Fibroblast of skin of left biceps (primary cell): Measurements from ENCODE around the gene NCKAP1.
"Not testable (repeated sequence)": the region's sequence is repeated elsewhere in the genome, so short reads cannot be mapped to it uniquely, and the experiment has no call there.

Experiments used
- DNase-seq, 2 experiments: peaks; one replicate each; pipeline ENCODE4 v3.0.0-alpha.2; 2013; ENCODE audit warnings: low read depth in 2 of 2

The NCKAP1 gene, protein sequence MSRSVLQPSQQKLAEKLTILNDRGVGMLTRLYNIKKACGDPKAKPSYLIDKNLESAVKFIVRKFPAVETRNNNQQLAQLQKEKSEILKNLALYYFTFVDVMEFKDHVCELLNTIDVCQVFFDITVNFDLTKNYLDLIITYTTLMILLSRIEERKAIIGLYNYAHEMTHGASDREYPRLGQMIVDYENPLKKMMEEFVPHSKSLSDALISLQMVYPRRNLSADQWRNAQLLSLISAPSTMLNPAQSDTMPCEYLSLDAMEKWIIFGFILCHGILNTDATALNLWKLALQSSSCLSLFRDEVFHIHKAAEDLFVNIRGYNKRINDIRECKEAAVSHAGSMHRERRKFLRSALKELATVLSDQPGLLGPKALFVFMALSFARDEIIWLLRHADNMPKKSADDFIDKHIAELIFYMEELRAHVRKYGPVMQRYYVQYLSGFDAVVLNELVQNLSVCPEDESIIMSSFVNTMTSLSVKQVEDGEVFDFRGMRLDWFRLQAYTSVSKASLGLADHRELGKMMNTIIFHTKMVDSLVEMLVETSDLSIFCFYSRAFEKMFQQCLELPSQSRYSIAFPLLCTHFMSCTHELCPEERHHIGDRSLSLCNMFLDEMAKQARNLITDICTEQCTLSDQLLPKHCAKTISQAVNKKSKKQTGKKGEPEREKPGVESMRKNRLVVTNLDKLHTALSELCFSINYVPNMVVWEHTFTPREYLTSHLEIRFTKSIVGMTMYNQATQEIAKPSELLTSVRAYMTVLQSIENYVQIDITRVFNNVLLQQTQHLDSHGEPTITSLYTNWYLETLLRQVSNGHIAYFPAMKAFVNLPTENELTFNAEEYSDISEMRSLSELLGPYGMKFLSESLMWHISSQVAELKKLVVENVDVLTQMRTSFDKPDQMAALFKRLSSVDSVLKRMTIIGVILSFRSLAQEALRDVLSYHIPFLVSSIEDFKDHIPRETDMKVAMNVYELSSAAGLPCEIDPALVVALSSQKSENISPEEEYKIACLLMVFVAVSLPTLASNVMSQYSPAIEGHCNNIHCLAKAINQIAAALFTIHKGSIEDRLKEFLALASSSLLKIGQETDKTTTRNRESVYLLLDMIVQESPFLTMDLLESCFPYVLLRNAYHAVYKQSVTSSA

GRCh38 chr2:183038341-183039300 lies at the start of gene NCKAP1:
Gene NCKAP1, minus strand, starts transcription at chr2:183038457. Its CDS starts 358 bp downstream, at chr2:183038099.
- DNase-seq: peak; percentile 70 to 73

DNA sequence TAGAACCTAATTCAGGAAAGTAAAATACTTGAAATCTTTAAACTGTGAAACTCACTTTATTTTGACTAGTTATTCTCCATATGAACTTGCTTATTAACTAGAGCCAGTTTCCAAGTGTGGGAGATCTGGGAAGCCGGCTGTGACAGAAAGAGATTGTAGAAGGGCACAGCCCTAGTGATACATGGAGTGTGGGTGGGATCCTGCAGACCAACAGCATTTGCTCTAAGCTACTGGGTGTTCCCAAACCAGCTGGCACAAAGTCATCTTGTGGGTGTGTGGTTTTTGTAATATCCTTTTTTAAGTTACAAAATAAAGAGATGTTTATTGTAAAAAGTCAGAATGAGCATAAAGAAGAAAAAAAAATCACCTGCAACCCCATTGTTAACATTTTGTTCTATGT lies 43.7 kb upstream of the NCKAP1 start:
- DNase-seq: no peak

- peak in 1 of 2 experiments; percentile 1 for DNase-seq
These were observed 41.0 kb upstream of the NCKAP1 start for GRCh38 chr2:183079139-183079775.

DNA sequence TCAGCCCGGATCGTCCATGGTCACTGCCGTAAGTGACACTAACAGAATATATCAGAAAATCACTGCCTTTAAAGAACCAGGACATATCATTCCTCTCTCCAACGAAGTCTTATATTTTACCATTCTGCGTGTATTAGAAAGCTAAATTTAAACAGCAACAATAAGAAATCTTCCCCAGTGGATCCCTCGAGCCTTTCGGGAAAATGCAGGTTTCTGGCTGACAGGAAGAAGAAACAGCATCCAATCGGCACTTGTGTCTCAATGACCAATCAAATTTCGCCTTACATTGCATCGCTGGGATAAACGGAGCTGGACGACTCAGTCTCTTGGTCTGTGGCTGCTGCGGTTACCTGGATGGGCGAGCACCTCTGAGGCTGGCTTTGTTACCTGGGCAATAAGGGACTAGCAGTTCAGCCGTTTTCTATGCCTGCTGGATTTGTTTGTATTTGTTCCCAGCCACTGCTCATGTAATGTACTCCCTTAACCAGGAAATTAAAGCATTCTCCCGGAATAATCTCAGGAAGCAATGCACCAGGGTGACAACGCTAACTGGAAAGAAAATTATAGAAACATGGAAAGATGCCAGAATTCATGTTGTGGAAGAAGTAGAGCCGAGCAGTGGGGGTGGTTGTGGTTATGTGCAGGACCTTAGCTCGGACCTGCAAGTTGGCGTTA lies 40.3 kb upstream of the NCKAP1 start, which contains the start of gene DUSP19:
DUSP19 (plus strand) TSS at position 284 of the 675 bp plus-strand sequence; CDS start at position 471, 187 bp downstream.
- DNase-seq: peak; percentile 75 to 78

GRCh38 chr2:183078163-183078463 lies 39.9 kb upstream of the NCKAP1 start:
- peak in 1 of 2 experiments; percentile 1 for DNase-seq

GRCh38 chr2:183072177-183072576 lies 33.9 kb upstream of the NCKAP1 start:
- no peak for DNase-seq

DNA sequence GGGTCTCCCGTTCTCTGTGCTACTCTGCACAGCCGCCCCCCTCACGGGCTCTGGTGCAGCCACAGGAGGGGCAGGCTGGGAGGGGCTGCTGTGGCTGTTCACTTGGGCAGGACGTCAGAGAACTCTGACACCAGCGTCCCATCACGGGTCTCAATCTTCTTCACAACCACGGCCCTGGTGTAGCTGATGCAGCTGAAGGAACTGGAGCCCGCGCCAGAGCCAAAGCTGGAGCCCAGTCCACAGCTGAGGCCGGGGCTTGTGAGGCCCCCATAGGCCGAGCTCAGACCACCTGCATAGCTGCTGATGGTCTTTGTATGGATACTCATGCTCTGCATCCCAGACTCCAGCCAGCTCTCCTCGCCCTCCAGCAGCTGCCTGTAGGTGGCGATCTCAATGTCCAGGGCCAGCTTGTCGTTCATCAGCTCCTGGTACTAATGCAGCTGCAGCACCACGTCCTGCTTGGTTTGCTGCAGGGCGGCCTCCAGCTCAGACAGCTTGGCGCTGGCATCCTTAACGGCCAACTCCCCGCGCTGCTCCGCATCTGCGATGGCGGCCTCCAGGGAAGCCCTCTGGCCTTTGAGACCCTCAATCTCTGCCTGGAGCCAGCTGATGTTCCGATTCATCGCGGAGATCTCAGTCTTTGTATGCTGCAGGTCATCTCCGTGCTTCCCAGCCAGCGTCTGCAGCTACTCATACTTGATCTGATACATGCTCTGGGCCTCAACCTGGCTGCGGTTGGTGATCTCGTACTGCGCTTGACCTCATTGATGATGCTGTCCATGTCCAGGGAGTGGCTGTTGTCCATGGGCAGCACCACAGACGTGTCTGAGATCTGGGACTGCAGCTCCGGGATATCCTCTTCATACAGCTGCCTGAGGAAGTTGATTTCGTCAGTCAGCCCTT lies 32.9 kb upstream of the NCKAP1 start:
- DNase-seq: peak in 1 of 2 experiments; percentile 3

GRCh38 chr2:183069174-183069573 lies 30.9 kb upstream of the NCKAP1 start:
- no peak for DNase-seq

DNA sequence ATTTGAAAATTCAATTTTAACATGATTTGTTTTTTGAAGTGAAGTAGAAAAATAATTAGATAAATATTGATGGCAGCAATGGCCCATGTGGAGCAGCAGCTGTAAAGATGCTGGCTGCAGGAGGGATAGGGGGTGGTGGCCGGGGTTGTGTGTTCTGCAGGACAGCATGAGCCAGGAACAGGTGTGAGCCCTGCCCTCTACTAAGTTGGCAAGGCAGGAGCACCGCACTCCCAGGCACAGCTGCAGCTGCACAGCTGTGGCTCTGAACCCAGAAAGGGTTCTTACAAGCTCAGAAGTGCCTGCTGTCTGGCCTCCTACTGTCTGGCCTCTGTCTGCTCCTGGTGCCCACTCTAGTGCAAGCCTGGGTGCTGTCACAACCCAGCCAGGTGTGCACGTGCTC lies 30.3 kb upstream of the NCKAP1 start:
- no peak for DNase-seq

DNA sequence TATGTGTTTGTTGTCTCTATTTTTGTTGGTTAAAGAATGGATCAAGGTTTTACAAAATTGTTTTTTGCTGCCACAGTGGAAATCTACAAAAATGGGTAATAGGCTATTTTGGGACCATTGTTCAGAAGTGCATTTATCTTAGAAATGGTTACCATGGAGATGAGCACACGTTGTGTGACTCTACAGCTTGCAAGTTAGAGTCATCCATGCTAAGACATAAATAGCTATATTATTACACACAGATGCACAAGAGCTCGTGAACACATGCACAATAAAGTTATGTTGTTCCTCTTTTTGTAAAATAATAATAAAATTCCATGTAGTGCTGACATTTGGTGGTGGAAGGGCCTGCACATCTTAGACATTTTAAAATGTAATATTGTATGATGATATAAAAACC lies 24.8 kb upstream of the NCKAP1 start:
- peak in 1 of 2 experiments; percentile 28 for DNase-seq

GRCh38 chr2:183060571-183061231 lies 22.4 kb upstream of the NCKAP1 start:
- DNase-seq: no peak

DNA sequence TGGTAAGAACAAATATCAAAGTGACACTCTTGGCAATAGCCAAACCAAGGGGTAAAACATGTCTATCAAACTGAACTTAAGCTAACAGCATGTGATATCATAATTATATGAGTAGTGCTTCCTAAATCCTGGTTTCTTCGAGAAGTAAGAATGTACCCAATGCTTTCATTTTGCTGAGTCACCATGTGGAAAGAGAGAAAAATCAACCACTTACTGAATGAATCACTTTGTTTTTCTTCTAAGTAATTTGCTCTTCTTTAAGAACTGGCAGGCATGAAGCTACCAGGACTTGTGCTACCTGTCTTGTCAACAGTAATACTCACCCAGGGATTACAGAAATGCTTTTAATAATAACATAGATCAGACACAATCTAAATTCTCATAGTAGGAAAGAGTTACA lies 21.3 kb upstream of the NCKAP1 start:
- peak in 1 of 2 experiments; percentile 37 for DNase-seq

GRCh38 chr2:183057333-183057985 lies 19.2 kb upstream of the NCKAP1 start:
- DNase-seq: no peak

DNA sequence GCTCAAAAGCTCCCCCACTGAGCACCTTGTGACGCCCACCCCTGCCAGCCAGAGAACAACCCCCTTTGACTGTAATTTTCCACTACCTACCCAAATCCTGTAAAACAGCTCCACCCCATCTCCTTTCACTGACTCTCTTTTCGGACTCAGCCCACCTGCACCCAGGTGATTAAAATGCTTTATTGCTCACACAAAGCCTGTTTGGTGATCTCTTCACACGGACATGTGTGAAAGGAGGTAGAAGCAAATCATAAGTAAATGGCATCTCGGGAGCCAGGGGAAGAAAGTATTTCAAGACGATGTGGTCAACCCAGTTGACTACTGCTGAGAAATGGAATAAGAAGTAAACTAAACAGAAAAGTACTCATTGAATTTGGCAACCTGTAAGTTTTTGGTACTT lies 11.2 kb upstream of the NCKAP1 start:
- DNase-seq: no peak

DNA sequence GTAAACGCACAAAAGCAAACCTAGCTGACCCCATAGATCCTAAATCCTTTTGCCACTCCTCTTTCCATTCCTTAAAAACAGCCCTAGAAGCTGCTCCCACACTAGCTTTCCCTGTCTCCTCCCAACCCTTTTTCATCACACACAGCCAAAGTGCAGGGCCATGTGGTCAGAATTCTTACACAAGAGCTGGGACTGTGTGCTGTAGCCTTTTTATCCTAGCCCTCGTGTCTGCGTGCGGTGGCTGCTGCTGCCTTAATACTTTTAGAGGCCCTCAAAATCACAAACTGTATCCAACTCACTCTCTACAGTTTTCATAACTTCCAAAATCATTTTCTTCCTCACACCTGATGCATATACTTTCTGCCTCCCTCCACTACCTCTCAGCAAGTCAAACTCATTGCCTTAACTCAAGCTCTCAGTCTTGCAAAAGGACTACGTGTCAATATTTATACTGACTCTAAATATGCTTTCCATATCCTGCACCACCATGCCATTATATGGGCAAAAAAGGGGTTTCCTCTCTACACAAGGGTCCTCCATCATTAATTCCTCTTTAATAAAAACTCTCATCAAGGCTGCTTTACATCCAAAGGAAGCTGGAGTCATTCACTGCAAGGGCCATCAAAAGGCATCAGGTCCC lies 9.3 kb upstream of the NCKAP1 start:
- not testable (repeated sequence) for DNase-seq

GRCh38 chr2:183043580-183043979 lies 5.3 kb upstream of the NCKAP1 start:
- not testable (repeated sequence) for DNase-seq

GRCh38 chr2:183040604-183041003 lies 2.3 kb upstream of the NCKAP1 start:
- DNase-seq: no peak
